ENCODE measurements around the gene BRIX1.

DNA sequence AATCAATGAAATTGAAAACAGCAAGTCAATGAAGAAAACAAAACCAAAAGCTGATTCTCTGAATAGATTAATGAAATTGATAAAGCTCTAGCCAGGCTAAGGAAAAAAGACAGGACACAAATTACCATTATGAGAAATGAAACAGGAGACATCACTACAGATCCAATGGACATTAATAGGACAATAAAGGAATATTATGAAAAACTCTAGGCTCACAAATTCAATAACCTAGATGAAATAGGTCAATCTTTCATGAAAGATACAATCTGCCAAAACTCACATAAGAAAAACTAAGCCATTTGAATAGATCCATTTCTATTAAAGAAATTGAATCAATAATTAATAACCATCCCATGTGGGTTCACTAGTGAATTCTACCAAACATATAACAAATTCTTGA, 39.2 kb upstream of the BRIX1 start:
- TF ChIP-seq, protein P1, sequence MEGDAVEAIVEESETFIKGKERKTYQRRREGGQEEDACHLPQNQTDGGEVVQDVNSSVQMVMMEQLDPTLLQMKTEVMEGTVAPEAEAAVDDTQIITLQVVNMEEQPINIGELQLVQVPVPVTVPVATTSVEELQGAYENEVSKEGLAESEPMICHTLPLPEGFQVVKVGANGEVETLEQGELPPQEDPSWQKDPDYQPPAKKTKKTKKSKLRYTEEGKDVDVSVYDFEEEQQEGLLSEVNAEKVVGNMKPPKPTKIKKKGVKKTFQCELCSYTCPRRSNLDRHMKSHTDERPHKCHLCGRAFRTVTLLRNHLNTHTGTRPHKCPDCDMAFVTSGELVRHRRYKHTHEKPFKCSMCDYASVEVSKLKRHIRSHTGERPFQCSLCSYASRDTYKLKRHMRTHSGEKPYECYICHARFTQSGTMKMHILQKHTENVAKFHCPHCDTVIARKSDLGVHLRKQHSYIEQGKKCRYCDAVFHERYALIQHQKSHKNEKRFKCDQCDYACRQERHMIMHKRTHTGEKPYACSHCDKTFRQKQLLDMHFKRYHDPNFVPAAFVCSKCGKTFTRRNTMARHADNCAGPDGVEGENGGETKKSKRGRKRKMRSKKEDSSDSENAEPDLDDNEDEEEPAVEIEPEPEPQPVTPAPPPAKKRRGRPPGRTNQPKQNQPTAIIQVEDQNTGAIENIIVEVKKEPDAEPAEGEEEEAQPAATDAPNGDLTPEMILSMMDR (IDR thresholded peaks at IDR 0.05), result no peak
- no peak for TF ChIP-seq EZH2 (IDR thresholded peaks at IDR 0.05; ENCODE audit: borderline replicate concordance, insufficient read depth, low read depth, low read length, poor library complexity, severe bottlenecking)
